ENCODE results near the gene PGM1.
"Not testable (repeated sequence)": the region's sequence is repeated elsewhere in the genome, so short reads cannot be mapped to it uniquely, and the experiment has no call there.

The PGM1 gene

DNA sequence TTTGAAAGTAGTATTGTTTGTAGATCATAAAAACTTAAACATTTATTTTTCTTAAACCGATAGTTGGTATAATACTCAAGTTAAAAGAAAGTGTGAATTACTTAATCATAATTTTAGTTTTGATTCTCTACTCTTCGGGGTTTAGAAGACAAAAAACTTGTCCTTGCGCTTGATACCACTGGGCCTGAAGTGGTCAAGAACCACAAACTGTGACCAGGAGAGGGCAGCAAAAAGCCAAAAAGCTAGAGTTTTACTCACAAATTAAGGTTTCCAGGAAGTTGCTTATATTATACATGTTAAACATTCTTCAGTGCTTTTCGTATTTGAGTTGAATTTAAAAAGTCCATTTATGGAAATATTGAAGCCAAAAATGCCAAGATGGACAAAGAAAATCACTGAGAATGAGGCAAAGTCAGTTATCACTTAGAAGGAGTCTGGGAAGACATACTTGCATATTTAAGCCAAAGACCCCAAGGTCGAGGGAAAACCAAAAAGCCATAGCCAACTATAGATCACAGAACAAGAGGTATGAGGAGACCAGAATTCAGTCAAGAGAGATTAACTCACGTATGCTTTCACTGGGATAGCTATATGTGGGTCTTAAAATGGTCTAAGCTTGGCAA, 35.7 kb upstream of the PGM1 start:
- POLR2A ChIA-PET: no interaction called here
- peak; percentile 20 for DNase-seq (ENCODE audit: extremely low spot score)

DNA sequence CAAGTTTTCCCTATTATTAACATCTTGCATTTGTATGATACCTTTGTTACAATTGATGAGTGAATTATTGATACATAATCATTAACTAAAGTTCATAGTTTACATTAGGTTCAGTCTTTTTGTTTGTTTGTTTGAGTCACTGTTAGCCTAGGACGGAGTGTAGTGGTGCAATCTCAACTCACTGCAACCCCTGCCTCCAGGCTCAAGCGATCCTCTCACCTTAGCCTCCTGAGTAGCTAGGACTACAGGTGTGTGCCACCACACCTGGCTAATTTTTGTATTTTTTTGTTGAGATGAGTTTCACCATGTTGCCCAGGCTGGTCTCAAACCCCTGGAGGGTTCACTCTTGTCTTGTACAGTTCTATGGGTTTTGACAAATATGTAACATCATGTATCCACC, 33.9 kb upstream of the PGM1 start:
- CTCF ChIA-PET: interaction anchor here (1.5 to 3.0 kb wide), 2 partner anchors 9 to 20 kb away, joined by 3 to 22 read pairs; no protein-coding TSS in a partner anchor
- TF ChIP-seq, protein P1, sequence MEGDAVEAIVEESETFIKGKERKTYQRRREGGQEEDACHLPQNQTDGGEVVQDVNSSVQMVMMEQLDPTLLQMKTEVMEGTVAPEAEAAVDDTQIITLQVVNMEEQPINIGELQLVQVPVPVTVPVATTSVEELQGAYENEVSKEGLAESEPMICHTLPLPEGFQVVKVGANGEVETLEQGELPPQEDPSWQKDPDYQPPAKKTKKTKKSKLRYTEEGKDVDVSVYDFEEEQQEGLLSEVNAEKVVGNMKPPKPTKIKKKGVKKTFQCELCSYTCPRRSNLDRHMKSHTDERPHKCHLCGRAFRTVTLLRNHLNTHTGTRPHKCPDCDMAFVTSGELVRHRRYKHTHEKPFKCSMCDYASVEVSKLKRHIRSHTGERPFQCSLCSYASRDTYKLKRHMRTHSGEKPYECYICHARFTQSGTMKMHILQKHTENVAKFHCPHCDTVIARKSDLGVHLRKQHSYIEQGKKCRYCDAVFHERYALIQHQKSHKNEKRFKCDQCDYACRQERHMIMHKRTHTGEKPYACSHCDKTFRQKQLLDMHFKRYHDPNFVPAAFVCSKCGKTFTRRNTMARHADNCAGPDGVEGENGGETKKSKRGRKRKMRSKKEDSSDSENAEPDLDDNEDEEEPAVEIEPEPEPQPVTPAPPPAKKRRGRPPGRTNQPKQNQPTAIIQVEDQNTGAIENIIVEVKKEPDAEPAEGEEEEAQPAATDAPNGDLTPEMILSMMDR (IDR thresholded peaks at IDR 0.05; ENCODE audit: control extremely low read depth, extremely low read depth, low read depth, missing control alignments): no peak
- POLR2A ChIA-PET: no interaction called here
- DNase-seq (ENCODE audit: extremely low spot score): no peak

More for the DNA sequence above, 35.7 kb upstream of the PGM1 start:
- TF ChIP-seq, protein P1 (IDR thresholded peaks at IDR 0.05; ENCODE audit: control extremely low read depth, extremely low read depth, low read depth, missing control alignments): peak; percentile 48
- CTCF ChIA-PET: interaction anchor here (0.6 to 3.0 kb wide), 19 partner anchors 9 to 688 kb away, joined by 3 to 22 read pairs (median 4); partner anchors contain the start of gene PGM1

DNA sequence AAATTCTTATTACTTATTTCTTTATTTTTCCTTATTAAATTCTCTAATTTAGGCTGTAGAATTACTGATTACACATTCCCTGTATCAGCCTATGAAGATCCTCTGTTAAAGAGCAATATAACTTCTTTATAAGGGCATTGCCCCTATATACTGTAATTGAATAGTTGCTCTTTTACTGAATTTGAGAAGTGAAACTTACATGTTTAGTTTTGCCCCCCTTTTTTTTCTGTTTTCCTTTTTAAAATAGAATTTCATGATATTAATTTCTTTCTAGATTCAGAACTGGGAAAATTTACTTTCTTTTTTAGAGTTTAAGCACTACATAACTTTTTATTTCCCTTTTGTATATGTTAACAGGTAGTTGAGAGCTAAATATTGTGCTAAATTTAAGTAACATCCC, 29.5 kb upstream of the PGM1 start:
- DNase-seq (ENCODE audit: extremely low spot score): no peak
- TF ChIP-seq, protein P1 (IDR thresholded peaks at IDR 0.05; ENCODE audit: control extremely low read depth, extremely low read depth, low read depth, missing control alignments): no peak
- POLR2A ChIA-PET: no interaction called here
- CTCF ChIA-PET: interaction anchor here (1.1 to 1.3 kb wide), 2 partner anchors 11 to 12 kb away, joined by 4 read pairs; no protein-coding TSS in a partner anchor

GRCh38 chr1:63569068-63569467, 24.1 kb upstream of the PGM1 start:
- DNase-seq (ENCODE audit: extremely low spot score): no peak
- POLR2A ChIA-PET: no interaction called here
- CTCF ChIA-PET: interaction anchor here (1.5 to 2.3 kb wide), 3 partner anchors 11 to 21 kb away, joined by 4 to 22 read pairs (median 4); no protein-coding TSS in a partner anchor
- TF ChIP-seq, protein P1 (IDR thresholded peaks at IDR 0.05; ENCODE audit: control extremely low read depth, extremely low read depth, low read depth, missing control alignments): no peak

GRCh38 chr1:63569640-63570316, 23.4 kb upstream of the PGM1 start:
- ChIA-PET POLR2A (no interaction called here), CTCF (interaction anchor here (1.2 to 1.7 kb wide), 4 partner anchors 12 to 22 kb away, joined by 3 to 5 read pairs (median 4); no protein-coding TSS in a partner anchor)
- no peak for DNase-seq (ENCODE audit: extremely low spot score)
- TF ChIP-seq, protein P1 (IDR thresholded peaks at IDR 0.05; ENCODE audit: control extremely low read depth, extremely low read depth, low read depth, missing control alignments): no peak

GRCh38 chr1:63572686-63573085, 20.5 kb upstream of the PGM1 start:
- DNase-seq (ENCODE audit: extremely low spot score); POLR2A ChIA-PET: not testable (repeated sequence)
- CTCF ChIA-PET: interaction anchor here (1.2 to 3.3 kb wide), 2 partner anchors 15 to 17 kb away, joined by 3 to 13 read pairs; no protein-coding TSS in a partner anchor

DNA sequence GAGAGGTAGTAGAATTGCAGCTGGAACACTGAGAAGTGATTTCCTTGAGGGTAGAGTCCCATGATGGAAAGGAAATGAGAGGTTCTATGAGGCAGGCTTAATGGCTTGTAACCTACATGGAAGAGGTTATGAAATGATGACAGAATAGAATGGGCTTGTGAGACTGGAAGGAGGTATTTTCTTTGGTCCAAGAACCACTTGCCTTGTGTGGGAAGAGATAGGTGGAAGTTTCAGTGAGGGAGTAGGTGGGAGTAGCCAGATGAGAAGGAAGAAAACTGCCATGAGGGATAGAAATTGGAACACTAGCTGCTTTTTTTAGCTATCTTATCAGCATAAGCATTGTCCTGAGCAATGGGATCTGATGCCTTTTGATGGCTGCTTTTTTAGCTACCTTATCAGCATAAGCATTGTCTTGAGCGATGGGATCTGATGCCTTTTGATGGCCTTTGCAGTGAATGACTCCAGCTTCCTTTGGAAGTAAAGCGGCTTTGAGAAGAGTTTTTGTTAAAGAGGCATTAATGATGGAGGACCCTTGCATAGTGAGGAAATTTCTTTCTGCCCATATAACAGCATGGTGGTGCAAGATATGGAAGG, 18.9 kb upstream of the PGM1 start:
- DNase-seq (ENCODE audit: extremely low spot score); POLR2A ChIA-PET: not testable (repeated sequence)
- CTCF ChIA-PET: interaction anchor here (1.1 to 3.3 kb wide), 6 partner anchors 10 to 27 kb away, joined by 3 to 13 read pairs (median 4); no protein-coding TSS in a partner anchor

Data from GM10248 (cell line).